HG03571 (cell line): ENCODE measurements around the gene CHN2.

ENCODE experiments used
- ATAC-seq: cut with Tn5 transposase; IDR thresholded peaks from one replicate; pipeline ENCODE4 v1.9.1; 2021; ENCODE audit not compliant: unreplicated experiment

The CHN2 gene

GRCh38 chr7:29217113-29217512 is 22.5 kb downstream of the CHN2 start:
- no peak for ATAC-seq

GRCh38 chr7:29224726-29225125 is 30.2 kb downstream of the CHN2 start:
- no peak for ATAC-seq

GRCh38 chr7:29228289-29229011 is 33.9 kb downstream of the CHN2 start:
- ATAC-seq = no peak

GRCh38 chr7:29229066-29229465 is 34.5 kb downstream of the CHN2 start:
- ATAC-seq = no peak

- ATAC-seq = no peak
Observed at GRCh38 chr7:29229946-29230345, 35.4 kb downstream of the CHN2 start.

GRCh38 chr7:29230871-29231345 is 36.3 kb downstream of the CHN2 start:
- ATAC-seq = no peak

- no peak for ATAC-seq
Observed at GRCh38 chr7:29231671-29232232, 37.2 kb downstream of the CHN2 start.

- ATAC-seq = no peak
Observed at GRCh38 chr7:29234438-29234837, 39.9 kb downstream of the CHN2 start.

- no peak for ATAC-seq
Observed at GRCh38 chr7:29236071-29236580, 41.6 kb downstream of the CHN2 start.

GRCh38 chr7:29236649-29237048 is 42.1 kb downstream of the CHN2 start:
- ATAC-seq = no peak

- no peak for ATAC-seq
Observed at GRCh38 chr7:29237489-29237888, 42.9 kb downstream of the CHN2 start.

- no peak for ATAC-seq
Observed at GRCh38 chr7:29239638-29240037, 45.1 kb downstream of the CHN2 start.

- ATAC-seq = no peak
Observed at GRCh38 chr7:29242265-29242664, 47.7 kb downstream of the CHN2 start.

- no peak for ATAC-seq
Observed at GRCh38 chr7:29243910-29244655, 49.5 kb downstream of the CHN2 start.

GRCh38 chr7:29247224-29247962 is 52.8 kb downstream of the CHN2 start:
- no peak for ATAC-seq

- no peak for ATAC-seq
Observed at GRCh38 chr7:29247963-29248236, 53.3 kb downstream of the CHN2 start.

GRCh38 chr7:29248713-29249382 is 54.3 kb downstream of the CHN2 start:
- no peak for ATAC-seq

GRCh38 chr7:29249383-29249750 is 54.8 kb downstream of the CHN2 start:
- ATAC-seq = no peak

- no peak for ATAC-seq
Observed at GRCh38 chr7:29249860-29250259, 55.3 kb downstream of the CHN2 start.

GRCh38 chr7:29253225-29253624 is 58.6 kb downstream of the CHN2 start:
- ATAC-seq = no peak

GRCh38 chr7:29254591-29254990 is 60.0 kb downstream of the CHN2 start:
- no peak for ATAC-seq
